ENCODE results near the gene SENP1. TPM values are rescaled to one million over a fixed set of nuclear protein-coding genes. Genes with fewer than 3 reads are reported as not detected.

Gene SENP1
- total RNA-seq, 1 experiment from 2014 or later = 24.5 TPM

- H3K9me3 Mint-ChIP-seq (ENCODE audit: unreplicated experiment) = no peaks in the 10 kb centered on the region
- intact Hi-C loops (cut with micrococcal nuclease) = no loop called here
- no peaks in the 10 kb centered on the region for H3K27me3 Mint-ChIP-seq (ENCODE audit: insufficient read depth, unreplicated experiment)
- H3K4me3 Mint-ChIP-seq (ENCODE audit: unreplicated experiment) = no peak overlapping the region
- TF ChIP-seq, protein P1, sequence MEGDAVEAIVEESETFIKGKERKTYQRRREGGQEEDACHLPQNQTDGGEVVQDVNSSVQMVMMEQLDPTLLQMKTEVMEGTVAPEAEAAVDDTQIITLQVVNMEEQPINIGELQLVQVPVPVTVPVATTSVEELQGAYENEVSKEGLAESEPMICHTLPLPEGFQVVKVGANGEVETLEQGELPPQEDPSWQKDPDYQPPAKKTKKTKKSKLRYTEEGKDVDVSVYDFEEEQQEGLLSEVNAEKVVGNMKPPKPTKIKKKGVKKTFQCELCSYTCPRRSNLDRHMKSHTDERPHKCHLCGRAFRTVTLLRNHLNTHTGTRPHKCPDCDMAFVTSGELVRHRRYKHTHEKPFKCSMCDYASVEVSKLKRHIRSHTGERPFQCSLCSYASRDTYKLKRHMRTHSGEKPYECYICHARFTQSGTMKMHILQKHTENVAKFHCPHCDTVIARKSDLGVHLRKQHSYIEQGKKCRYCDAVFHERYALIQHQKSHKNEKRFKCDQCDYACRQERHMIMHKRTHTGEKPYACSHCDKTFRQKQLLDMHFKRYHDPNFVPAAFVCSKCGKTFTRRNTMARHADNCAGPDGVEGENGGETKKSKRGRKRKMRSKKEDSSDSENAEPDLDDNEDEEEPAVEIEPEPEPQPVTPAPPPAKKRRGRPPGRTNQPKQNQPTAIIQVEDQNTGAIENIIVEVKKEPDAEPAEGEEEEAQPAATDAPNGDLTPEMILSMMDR (IDR thresholded peaks at IDR 0.05; ENCODE audit: unreplicated experiment) = no peak
- no peaks in the 10 kb centered on the region for H3K4me1 Mint-ChIP-seq (ENCODE audit: insufficient read depth, unreplicated experiment)
- CTCF ChIA-PET = interaction anchor here (0.6 to 1.3 kb wide), 3 partner anchors 29 to 163 kb away, joined by 3 to 4 read pairs (median 3); no protein-coding TSS in a partner anchor
- H3K36me3 Mint-ChIP-seq (ENCODE audit: insufficient read depth, unreplicated experiment) = peaks cover 25% of the 10 kb centered on the region
- H3K27ac Mint-ChIP-seq (ENCODE audit: low read depth, unreplicated experiment) = no peak overlapping the region
- BruUV-seq (replicated peaks) = no TSS peak
- POLR2A ChIA-PET = interaction anchor here (0.7 to 0.8 kb wide), 3 partner anchors 15 to 150 kb away, joined by 3 read pairs; partner anchors contain the start of gene PFKM
- no peak for DNase-seq (ENCODE audit: unreplicated experiment)
Observed at GRCh38 chr12:48051681-48052080, 54.2 kb downstream of the SENP1 start.

GRCh38 chr12:48050174-48050573 is 55.7 kb downstream of the SENP1 start:
- no TSS peak for BruUV-seq (replicated peaks)
- Mint-ChIP-seq H3K27ac (ENCODE audit: low read depth, unreplicated experiment) (no peak overlapping the region), H3K27me3 (ENCODE audit: insufficient read depth, unreplicated experiment) (no peaks in the 10 kb centered on the region), H3K9me3 (ENCODE audit: unreplicated experiment) (no peaks in the 10 kb centered on the region), H3K36me3 (ENCODE audit: insufficient read depth, unreplicated experiment) (peaks cover 36% of the 10 kb centered on the region), H3K4me1 (ENCODE audit: insufficient read depth, unreplicated experiment) (no peaks in the 10 kb centered on the region), H3K4me3 (ENCODE audit: unreplicated experiment) (no peak overlapping the region)
- no peak for DNase-seq (ENCODE audit: unreplicated experiment)
- ChIA-PET POLR2A (no interaction called here), CTCF (no interaction called here)
- intact Hi-C loops (cut with micrococcal nuclease) = no loop called here
- TF ChIP-seq, protein P1 (IDR thresholded peaks at IDR 0.05; ENCODE audit: unreplicated experiment) = no peak

DNA sequence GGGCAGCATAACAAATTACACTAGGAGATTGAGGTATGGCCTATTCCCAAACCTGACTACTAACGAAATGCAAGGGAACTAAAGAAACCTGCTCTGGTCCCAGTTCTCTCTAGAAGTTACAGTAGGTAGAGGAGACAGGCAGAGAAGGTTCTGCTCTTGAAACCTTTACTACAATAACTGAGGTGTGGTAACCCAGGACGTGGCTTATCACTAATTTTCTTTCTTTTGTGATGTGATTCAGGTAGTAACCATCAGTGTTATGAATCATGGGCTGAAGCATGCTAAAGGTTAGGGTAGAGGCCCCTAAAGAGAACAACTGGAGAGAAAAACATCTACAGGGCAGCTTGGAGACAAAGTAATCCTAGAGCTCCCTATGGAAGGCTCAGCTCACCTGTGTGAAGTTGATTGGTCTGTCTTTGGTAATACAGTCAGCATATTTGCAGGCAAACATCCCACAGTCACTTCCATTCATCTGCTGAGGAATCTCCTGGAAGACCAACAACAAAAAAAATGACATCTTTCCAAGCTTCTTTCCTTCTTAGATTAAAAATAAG is 59.8 kb downstream of the SENP1 start:
- DNase-seq (ENCODE audit: unreplicated experiment) = no peak
- ChIA-PET CTCF (interaction anchor here (0.6 kb wide), 1 partner anchor 41 kb away, joined by 4 read pairs; no protein-coding TSS in a partner anchor), POLR2A (interaction anchor here (0.7 to 1.1 kb wide), 4 partner anchors 29 to 236 kb away, joined by 3 to 5 read pairs (median 3); partner anchors contain the start of gene PFKM)
- Mint-ChIP-seq H3K36me3 (ENCODE audit: insufficient read depth, unreplicated experiment) (peaks cover 61% of the 10 kb centered on the region), H3K9me3 (ENCODE audit: unreplicated experiment) (no peaks in the 10 kb centered on the region), H3K27ac (ENCODE audit: low read depth, unreplicated experiment) (peak overlapping the region; percentile 31), H3K4me1 (ENCODE audit: insufficient read depth, unreplicated experiment) (no peaks in the 10 kb centered on the region), H3K27me3 (ENCODE audit: insufficient read depth, unreplicated experiment) (no peaks in the 10 kb centered on the region), H3K4me3 (ENCODE audit: unreplicated experiment) (no peak overlapping the region)
- TF ChIP-seq, protein P1 (IDR thresholded peaks at IDR 0.05; ENCODE audit: unreplicated experiment) = no peak
- no TSS peak for BruUV-seq (replicated peaks)
- intact Hi-C loops (cut with micrococcal nuclease) = no loop called here

GRCh38 chr12:48045061-48045846 is 60.6 kb downstream of the SENP1 start:
- Mint-ChIP-seq H3K9me3 (ENCODE audit: unreplicated experiment) (no peaks in the 10 kb centered on the region), H3K27ac (ENCODE audit: low read depth, unreplicated experiment) (peak overlapping the region; percentile 31), H3K27me3 (ENCODE audit: insufficient read depth, unreplicated experiment) (no peaks in the 10 kb centered on the region), H3K4me1 (ENCODE audit: insufficient read depth, unreplicated experiment) (no peaks in the 10 kb centered on the region), H3K4me3 (ENCODE audit: unreplicated experiment) (no peak overlapping the region), H3K36me3 (ENCODE audit: insufficient read depth, unreplicated experiment) (peaks cover 55% of the 10 kb centered on the region)
- POLR2A ChIA-PET = interaction anchor here (0.6 to 1.0 kb wide), 3 partner anchors 74 to 548 kb away, joined by 3 to 5 read pairs (median 3); partner anchors contain the start of gene PFKM
- intact Hi-C loops (cut with micrococcal nuclease) = no loop called here
- TF ChIP-seq, protein P1 (IDR thresholded peaks at IDR 0.05; ENCODE audit: unreplicated experiment) = no peak
- no TSS peak for BruUV-seq (replicated peaks)
- CTCF ChIA-PET = no interaction called here
- no peak for DNase-seq (ENCODE audit: unreplicated experiment)

Data from MCF 10A (cell line).